Mucosa of gallbladder (tissue), 1 donor: Measurements from ENCODE around the gene D2HGDH. TPM values are rescaled to one million over a fixed set of nuclear protein-coding genes. Genes with fewer than 3 reads are reported as not detected.

Source experiments
- DNase-seq: peaks from one replicate; pipeline ENCODE4 v3.0.0-alpha.2; 2020; ENCODE audit warnings: low spot score
- total RNA-seq: library from RNA; stranded (reverse); gene quantifications from one replicate; pipeline ENCODE4 v1.2.1, GENCODE V29; 2021
- donor health status: DM: no; HTN: no; CAD: no.

The D2HGDH gene
- 71.5 TPM for total RNA-seq

GRCh38 chr2:241734467-241735208 lies at the start of gene D2HGDH:
Gene D2HGDH, plus strand, starts transcription at chr2:241734630. Its CDS starts 595 bp downstream, at chr2:241735225.
- peak; percentile 94 for DNase-seq

- no peak for DNase-seq
Measured at GRCh38 chr2:241686324-241686649, 48.1 kb upstream of the D2HGDH start.

GRCh38 chr2:241686650-241687425 lies 47.6 kb upstream of the D2HGDH start, which contains the start of gene DTYMK:
Gene DTYMK, minus strand, starts transcription at chr2:241686815. Its CDS starts 32 bp downstream, at chr2:241686783.
- DNase-seq: peak; percentile 97

- DNase-seq: no peak
Measured at GRCh38 chr2:241689306-241689705, 45.1 kb upstream of the D2HGDH start.

- DNase-seq: no peak
Measured at GRCh38 chr2:241690202-241690717, 44.2 kb upstream of the D2HGDH start.

GRCh38 chr2:241692448-241692847 lies 42.0 kb upstream of the D2HGDH start:
- no peak for DNase-seq

- no peak for DNase-seq
Measured at GRCh38 chr2:241695651-241696050, 38.8 kb upstream of the D2HGDH start.

GRCh38 chr2:241701149-241701398 lies 33.4 kb upstream of the D2HGDH start:
- DNase-seq: no peak

GRCh38 chr2:241701399-241702154 lies 32.9 kb upstream of the D2HGDH start, which contains the start of gene ING5:
Gene ING5, plus strand, starts transcription at chr2:241702039. Its CDS starts 27 bp downstream, at chr2:241702066.
- DNase-seq: peak; percentile 97

- DNase-seq: peak; percentile 79
Measured at GRCh38 chr2:241702155-241703031, 32.0 kb upstream of the D2HGDH start.

GRCh38 chr2:241703032-241703604 lies 31.3 kb upstream of the D2HGDH start:
- DNase-seq: no peak

- no peak for DNase-seq
Measured at GRCh38 chr2:241706537-241706936, 27.9 kb upstream of the D2HGDH start.

GRCh38 chr2:241708879-241709278 lies 25.6 kb upstream of the D2HGDH start:
- DNase-seq: no peak

- no peak for DNase-seq
Measured at GRCh38 chr2:241719093-241719492, 15.3 kb upstream of the D2HGDH start.

- no peak for DNase-seq
Measured at GRCh38 chr2:241720099-241720498, 14.3 kb upstream of the D2HGDH start.

GRCh38 chr2:241720560-241720959 lies 13.9 kb upstream of the D2HGDH start:
- DNase-seq: no peak

GRCh38 chr2:241721852-241722251 lies 12.6 kb upstream of the D2HGDH start:
- DNase-seq: no peak

GRCh38 chr2:241722896-241723454 lies 11.5 kb upstream of the D2HGDH start:
- no peak for DNase-seq

GRCh38 chr2:241724259-241724974 lies 10.0 kb upstream of the D2HGDH start:
- no peak for DNase-seq
